COLO829 (cell line): ENCODE measurements around the gene NF2.
A peak's percentile ranks its signal among the peaks of the same experiment; 100 is the strongest.
"Not testable (repeated sequence)": the region's sequence is repeated elsewhere in the genome, so short reads cannot be mapped to it uniquely, and the experiment has no call there.

Experiments used
- DNase-seq: peaks from one replicate; pipeline ENCODE4 v3.0.0; 2012; ENCODE audit warnings: low spot score

NF2 gene

DNA sequence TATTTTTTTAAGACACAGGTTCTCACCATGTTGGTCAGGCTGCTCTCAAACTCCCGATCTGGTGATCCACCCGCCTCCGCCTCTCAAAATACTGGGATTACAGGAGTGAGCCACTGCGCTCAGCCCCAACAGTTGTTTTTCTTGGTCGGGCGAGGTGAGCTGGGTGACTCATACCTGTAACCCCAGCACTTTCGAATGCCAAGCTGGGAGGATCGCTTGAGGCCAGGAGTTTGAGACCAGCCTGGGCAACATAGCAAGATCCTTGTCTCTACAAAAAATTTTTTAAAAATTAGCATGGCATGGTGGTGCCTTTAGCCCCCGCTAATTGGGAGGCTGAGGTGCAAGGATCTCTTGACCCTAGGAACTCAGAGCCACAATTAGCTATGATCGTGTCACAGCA is 7.0 kb upstream of the NF2 start:
- no peak for DNase-seq

DNA sequence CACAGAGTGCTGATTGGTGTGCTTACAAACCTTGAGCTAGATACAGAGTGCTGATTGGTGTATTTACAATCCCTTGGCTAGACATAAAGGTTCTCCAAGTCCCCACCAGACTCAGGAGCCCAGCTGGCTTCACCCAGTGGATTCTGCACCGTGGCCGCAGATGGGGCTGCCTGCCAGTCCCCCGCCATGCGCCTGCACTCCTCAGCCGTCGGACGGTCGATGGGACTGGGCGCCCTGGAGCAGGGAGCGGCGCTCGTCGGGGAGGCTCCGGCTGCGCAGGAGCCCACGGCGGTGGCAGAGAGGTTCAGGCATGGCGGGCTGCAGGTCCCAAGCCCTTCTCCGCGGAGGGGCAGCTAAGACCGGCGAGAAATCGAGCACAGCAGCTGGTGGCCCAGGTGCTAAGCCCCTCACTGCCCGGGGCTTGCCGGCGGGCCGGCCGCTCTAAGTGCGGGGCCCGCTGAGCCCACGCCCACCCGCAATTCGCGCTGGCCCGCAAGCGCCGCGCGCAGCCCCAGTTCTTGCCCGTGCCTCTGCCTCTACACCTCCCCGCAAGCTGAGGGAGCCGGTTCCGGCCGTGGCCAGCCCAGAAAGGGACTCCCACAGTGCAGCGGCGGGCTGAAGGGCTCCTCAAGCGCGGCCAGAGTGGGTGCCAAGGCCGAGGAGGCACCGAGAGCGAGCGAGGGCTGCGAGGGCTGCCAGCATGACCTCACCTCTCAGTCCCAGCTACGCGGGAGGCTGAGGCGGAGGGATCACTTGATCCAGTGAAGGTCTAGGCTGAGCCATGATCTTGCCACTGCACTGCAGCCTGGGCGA is 5.4 kb upstream of the NF2 start:
- DNase-seq, result not testable (repeated sequence)

- DNase-seq, result no peak
Observed at GRCh38 chr22:29598684-29599020, 4.8 kb upstream of the NF2 start.

- DNase-seq, result no peak
Observed at GRCh38 chr22:29604076-29604360, 585 bp downstream of the NF2 start.

- no peak for DNase-seq
Observed at GRCh38 chr22:29605527-29605850, 2.1 kb downstream of the NF2 start.

DNA sequence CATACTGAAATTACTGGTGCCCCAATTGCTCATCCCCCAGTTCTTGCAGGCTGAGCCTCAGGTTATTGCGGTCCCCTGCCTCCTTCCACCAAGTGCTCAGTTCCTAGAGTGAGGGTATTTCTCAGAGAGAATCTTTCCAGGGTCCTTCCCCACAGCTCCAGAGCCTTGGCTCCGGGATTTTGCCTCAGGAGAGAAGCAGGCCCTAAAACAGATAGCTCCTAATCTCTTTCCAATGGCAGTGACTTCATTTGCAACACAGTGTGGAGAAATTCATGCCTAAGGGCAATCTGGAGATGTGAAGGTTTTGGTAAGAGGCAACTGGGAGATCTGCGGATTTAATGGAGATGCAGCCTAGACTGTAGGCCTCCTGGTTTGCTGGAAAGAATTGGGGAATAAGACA is 2.9 kb downstream of the NF2 start:
- DNase-seq, result no peak

DNA sequence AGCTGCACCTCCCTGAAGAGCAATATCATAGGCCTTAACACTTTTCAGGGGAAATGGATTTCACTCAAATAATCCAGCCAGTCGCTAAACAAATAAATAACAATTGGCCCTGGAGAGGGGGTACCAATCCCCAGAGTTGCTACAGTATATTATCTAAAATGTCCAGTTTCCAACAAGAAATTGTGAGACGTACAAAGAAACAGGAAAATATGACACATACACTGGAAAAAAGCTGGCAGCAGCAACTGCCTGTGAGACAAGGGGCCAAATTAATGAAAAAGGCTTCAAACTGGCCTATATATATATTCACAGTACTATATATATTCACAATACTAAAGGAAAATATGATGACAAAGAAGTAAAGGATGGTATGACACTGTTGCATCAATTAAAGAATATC is 4.0 kb downstream of the NF2 start:
- no peak for DNase-seq

DNA sequence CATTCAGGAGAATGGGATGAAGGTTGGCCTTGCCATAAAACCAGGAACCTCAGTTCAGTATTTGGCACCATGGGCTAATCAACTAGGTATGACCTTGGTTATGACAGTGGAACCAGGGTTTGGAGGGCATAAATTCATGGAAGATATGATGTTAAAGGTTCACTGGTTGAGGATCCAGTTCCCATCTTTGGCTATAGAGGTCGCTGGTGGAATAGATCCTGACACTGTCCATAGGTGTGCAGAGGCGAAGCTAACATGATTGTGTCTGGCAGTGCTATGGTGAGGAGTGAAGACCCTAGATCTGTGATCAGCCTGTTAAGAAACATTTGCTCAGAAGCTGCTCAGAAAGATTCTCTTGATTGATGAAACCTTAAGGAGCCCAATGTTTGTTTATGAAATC is 5.7 kb downstream of the NF2 start:
- no peak for DNase-seq

DNA sequence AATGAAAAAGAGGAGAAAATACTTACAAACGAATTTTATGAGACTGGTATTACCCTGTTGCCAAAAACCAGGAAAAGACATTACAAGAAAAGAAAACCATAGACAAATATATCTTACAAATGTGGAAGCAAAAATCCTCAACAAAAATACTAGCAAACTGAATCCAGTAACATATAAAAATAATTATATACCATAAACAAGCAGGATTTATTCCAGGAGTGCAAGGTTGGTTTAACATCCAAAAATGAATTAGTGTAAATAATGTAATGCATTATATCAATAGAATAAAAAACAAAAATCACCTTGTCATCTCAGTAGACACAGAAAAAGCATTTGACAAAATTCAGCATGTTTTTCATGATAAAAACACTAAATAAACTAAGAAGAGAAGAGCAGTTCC is 7.3 kb downstream of the NF2 start:
- DNase-seq, result no peak

- DNase-seq, result no peak
Observed at GRCh38 chr22:29615705-29616327, 12.4 kb downstream of the NF2 start.

- DNase-seq, result peak; percentile 71
Observed at GRCh38 chr22:29617922-29618629, 14.6 kb downstream of the NF2 start.

DNA sequence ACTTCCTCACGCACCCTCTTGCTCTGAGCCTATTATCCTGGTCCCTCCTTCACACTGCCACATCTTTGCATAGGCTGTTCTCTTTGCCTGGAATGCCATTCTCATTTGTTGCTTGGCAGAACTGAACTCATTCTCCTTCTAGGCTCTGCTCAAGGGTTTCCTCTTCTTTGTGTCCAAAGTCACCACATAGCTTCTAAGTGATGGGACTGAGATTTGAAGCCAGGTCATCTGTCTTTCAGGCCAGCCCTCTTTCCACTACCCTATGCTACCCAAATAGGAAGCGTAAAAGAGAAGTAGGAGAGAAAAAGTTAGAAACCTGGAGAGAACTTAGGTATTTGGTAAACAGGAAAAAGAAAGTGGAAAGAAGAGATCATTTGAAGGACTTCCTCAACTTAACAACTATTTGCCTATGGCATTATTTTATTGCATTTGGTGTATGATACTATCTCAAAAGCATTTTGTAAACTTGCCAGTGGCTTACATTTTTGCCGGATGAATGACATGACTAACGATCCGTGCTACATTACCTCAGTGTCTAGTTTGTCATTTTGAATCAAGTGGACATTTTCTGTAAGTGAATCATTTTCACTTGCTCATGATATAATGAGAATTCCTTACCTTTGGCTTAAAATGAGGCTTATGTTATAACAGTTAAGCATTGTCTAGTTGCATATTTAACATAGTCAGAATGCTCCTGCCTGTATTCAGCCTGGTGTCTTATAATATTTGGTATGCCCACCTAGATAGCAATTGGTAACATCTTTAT is 18.5 kb downstream of the NF2 start:
- DNase-seq, result peak; percentile 94

DNA sequence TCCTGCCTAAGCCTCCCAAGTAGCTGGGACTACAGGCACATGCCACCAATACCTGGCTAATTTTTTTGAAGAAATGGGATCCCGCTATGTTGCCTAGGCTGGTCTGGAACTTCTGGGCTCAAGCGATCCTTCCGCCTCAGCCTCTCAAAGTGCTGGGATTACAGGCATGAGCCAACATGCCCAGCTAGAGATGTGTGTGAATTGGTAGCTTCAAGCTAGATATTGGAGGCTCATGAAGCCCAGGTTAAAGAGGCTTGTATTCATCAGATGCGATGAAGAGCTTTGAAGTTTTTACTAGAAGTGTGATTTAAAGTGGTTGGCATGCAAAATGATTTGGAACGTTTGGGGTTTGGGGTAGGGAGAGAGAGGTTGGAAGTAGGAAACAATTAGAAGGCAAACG is 19.6 kb downstream of the NF2 start:
- DNase-seq, result no peak

GRCh38 chr22:29623553-29624169 is 20.2 kb downstream of the NF2 start:
- no peak for DNase-seq

- peak; percentile 75 for DNase-seq
Observed at GRCh38 chr22:29625090-29625825, 21.8 kb downstream of the NF2 start.

DNA sequence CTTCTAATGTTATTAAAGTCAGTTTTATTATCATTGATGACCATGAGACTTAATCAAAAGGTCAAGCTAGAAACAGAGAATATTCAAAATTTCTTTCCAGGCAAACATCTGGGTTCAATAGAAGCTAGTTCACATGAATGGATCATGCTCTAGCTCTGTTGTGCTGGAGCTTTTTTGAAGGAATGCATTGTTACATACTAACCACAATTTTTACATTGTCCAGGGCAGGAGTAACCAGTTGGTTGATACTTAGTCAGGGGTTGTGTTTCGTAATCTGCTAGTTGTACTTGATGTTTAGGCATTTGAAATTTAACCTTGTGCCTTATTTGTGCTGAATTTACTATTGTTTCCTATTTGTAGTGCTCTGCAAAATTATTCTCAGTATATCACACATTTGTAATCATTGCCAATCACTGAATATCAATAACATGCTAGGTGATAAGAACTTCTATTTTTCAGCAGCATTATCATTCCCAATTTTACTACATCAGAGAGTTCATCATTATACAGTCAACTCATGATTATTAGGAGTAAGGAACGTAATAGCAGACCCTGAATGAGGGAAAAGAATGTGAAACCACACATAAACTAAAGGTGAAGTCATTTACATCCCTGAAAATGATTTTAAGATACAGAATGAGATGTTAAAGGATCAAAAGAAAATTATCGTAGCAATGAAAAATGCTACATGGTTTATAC is 23.2 kb downstream of the NF2 start:
- DNase-seq, result no peak

- DNase-seq, result no peak
Observed at GRCh38 chr22:29627196-29627535, 23.7 kb downstream of the NF2 start.

GRCh38 chr22:29628996-29629902 is 25.8 kb downstream of the NF2 start:
- no peak for DNase-seq

DNA sequence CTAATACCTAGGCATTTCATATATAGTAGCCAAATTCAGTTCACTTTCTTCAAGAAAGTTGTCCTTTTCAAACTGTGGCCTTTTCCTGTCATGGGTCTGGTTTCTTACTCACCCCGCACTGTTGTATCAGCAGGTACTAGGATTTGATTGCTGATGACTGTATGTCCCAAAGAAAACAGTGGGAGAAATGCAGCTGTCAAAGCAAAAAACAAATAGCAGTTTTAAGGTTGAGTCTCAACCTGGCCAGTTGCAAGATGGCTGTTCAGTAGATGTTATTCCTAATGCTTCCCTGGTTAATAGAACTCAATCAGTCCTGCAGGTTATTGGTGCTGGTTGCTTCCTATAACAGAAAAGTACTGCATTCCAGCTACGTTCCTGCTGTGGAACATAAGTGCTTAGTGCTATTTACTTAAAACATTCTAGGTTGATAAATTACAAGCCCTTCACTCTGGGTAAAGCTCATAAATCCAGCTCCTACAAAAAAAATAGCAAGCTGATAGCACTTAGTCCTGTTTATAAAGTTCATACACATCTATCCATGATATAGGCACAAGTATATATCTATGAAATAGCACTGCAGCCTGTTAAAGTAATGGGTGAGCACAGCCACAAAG is 26.6 kb downstream of the NF2 start:
- no peak for DNase-seq

DNA sequence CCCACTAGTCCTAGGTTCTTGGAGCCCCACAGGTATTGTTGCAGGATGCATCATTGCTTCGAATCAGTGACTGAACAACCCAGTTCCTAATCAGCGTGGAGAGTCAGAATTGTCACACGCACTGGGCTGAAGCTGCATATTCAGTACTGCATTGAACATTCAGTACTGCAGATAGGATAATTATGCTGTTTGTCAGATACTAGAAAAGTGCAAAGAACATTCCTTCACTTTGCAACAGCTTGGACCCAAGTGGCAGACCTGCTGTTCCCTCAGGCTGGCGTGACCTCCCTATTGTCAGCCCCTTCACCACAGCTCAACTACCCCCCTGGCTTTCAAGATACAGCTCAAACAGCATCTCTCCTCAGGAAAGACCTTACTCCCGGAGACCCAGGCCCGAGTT is 27.6 kb downstream of the NF2 start:
- no peak for DNase-seq
